GM18499 (cell line): ENCODE measurements around the gene CD247.

Experiments used
- ATAC-seq: cut with Tn5 transposase; IDR thresholded peaks from one replicate; pipeline ENCODE4 v1.9.1; 2021; ENCODE audit warnings: moderate number of reproducible peaks; ENCODE audit not compliant: insufficient read depth, unreplicated experiment

The CD247 gene

GRCh38 chr1:167491586-167492461, 26.5 kb downstream of the CD247 start:
- ATAC-seq: no peak

GRCh38 chr1:167490765-167491164, 27.6 kb downstream of the CD247 start:
- no peak for ATAC-seq

- ATAC-seq: no peak
These were observed 28.6 kb downstream of the CD247 start for GRCh38 chr1:167489571-167490340.

GRCh38 chr1:167488786-167489185, 29.5 kb downstream of the CD247 start:
- ATAC-seq: no peak

GRCh38 chr1:167487614-167488013, 30.7 kb downstream of the CD247 start:
- ATAC-seq: no peak

GRCh38 chr1:167486090-167486824, 32.1 kb downstream of the CD247 start:
- ATAC-seq: no peak

- ATAC-seq: no peak
These were observed 33.4 kb downstream of the CD247 start for GRCh38 chr1:167484726-167485502.

GRCh38 chr1:167483790-167484189, 34.5 kb downstream of the CD247 start:
- ATAC-seq: no peak

GRCh38 chr1:167482184-167482583, 36.1 kb downstream of the CD247 start:
- ATAC-seq: no peak

GRCh38 chr1:167479331-167479979, 38.9 kb downstream of the CD247 start:
- ATAC-seq: no peak

- ATAC-seq: no peak
These were observed 40.3 kb downstream of the CD247 start for GRCh38 chr1:167477986-167478385.

- ATAC-seq: no peak
These were observed 42.3 kb downstream of the CD247 start for GRCh38 chr1:167476061-167476460.

GRCh38 chr1:167474191-167474641, 44.1 kb downstream of the CD247 start:
- ATAC-seq: no peak

GRCh38 chr1:167473761-167474160, 44.6 kb downstream of the CD247 start:
- ATAC-seq: no peak

GRCh38 chr1:167472752-167473521, 45.4 kb downstream of the CD247 start:
- no peak for ATAC-seq

GRCh38 chr1:167471568-167471967, 46.8 kb downstream of the CD247 start:
- no peak for ATAC-seq

GRCh38 chr1:167469280-167469965, 48.9 kb downstream of the CD247 start:
- ATAC-seq: no peak

GRCh38 chr1:167467752-167468151, 50.6 kb downstream of the CD247 start:
- no peak for ATAC-seq
